HepG2 (cell line): Measurements from ENCODE around the gene TEX51. TPM values are rescaled to one million over a fixed set of nuclear protein-coding genes. Genes with fewer than 3 reads are reported as not detected.

ENCODE experiments used
- ATAC-seq: fragments of 200-7000 bp; cut with Tn5 transposase; 3 replicates; pipeline ENCODE4 v1.9.1; 2020; ENCODE audit warnings: mild to moderate bottlenecking, moderate library complexity
- BruUV-seq: library from RNA; stranded (reverse); fragments of 400-500 nt; replicated peaks from 2 replicates; lab custom pipeline; 2021; lab: Mats Ljungman, UMichigan
- CTCF ChIA-PET: fragments of 300-600 bp; formaldehyde crosslinking; extraction: SDS; loops from one replicate; lab custom pipeline; 2021; ENCODE audit warnings: low total read pairs, inconsistent platforms, low intra/inter-chr PET ratio; lab: Yijun Ruan, JAX
- POLR2A ChIA-PET: fragments of 350-600 bp; sonication (Branson Sonifier 250); formaldehyde crosslinking; loops from one replicate; lab custom pipeline; 2020; ENCODE audit warnings: antibody characterized with exemption, inconsistent platforms; lab: Yijun Ruan, JAX
- DNase-seq: peaks from one replicate; pipeline ENCODE4 v3.0.0-alpha.2; 2015; ENCODE audit warnings: low spot score
- FAIRE-seq: peaks from 3 replicates; lab custom pipeline; 2011; peaks lifted over from hg19 to GRCh38; lab: Jason Lieb, UNC
- H2AFZ ChIP-seq: one replicate; pipeline ENCODE4 v1.6.1; 2011; ENCODE audit warnings: low read length, inconsistent platforms
- H3K27ac ChIP-seq: fragments of 300-600 bp; 3 replicates; pipeline ENCODE4 v1.8.0; 2011; ENCODE audit warnings: mixed run types, mild to moderate bottlenecking, mixed read lengths, low read length, inconsistent platforms; ENCODE audit not compliant: insufficient read depth; ENCODE audit errors: extremely low read length
- H3K27me3 ChIP-seq, 2 experiments: fragments of 200-600 bp in 1 of 2; 2 replicates in 1 of 2; 3 replicates in 1 of 2; pipeline versions ENCODE4 v1.6.0 to v1.8.0; 2011; ENCODE audit warnings: low read length in 2 of 2, mild to moderate bottlenecking in 2 of 2, moderate library complexity in 2 of 2, inconsistent platforms in 1 of 2; ENCODE audit not compliant: insufficient read depth in 2 of 2, control insufficient read depth in 1 of 2
- H3K36me3 ChIP-seq, 2 experiments: fragments of 200-600 bp in 1 of 2; replicated peaks in 1 of 2; 2 replicates in 1 of 2; 3 replicates in 1 of 2; pipeline versions ENCODE4 v1.5.1 to v1.8.0; 2011; ENCODE audit warnings: low read length in 2 of 2, inconsistent platforms in 1 of 2; ENCODE audit not compliant: insufficient read depth in 2 of 2, control insufficient read depth in 1 of 2
- H3K4me1 ChIP-seq: 2 replicates; pipeline ENCODE4 v1.5.1; 2012; ENCODE audit warnings: low read length, inconsistent platforms; ENCODE audit not compliant: insufficient read depth
- H3K4me2 ChIP-seq: 2 replicates; pipeline ENCODE4 v1.6.0; 2011; ENCODE audit warnings: low read depth, low read length, inconsistent platforms
- H3K4me3 ChIP-seq, 3 experiments: fragments of 200-600 bp in 1 of 3; sonication (generic), shearing (Covaris generic) in 1 of 3; replicated peaks in 1 of 3; 2 replicates each; pipeline ENCODE4 v1.5.1; 2011 to 2016; ENCODE audit warnings: low read length in 3 of 3, inconsistent platforms in 2 of 3, low read depth in 2 of 3, mild to moderate bottlenecking in 2 of 3, control low read depth in 1 of 3, mixed read lengths in 1 of 3; ENCODE audit not compliant: insufficient read depth in 1 of 3
- H3K79me2 ChIP-seq: one replicate; pipeline ENCODE4 v1.6.1; 2011; ENCODE audit warnings: low read length, inconsistent platforms; ENCODE audit not compliant: insufficient read depth
- H3K9ac ChIP-seq: 2 replicates; pipeline ENCODE4 v1.6.0; 2011; ENCODE audit warnings: mild to moderate bottlenecking, low read depth, low read length, inconsistent platforms; ENCODE audit not compliant: insufficient read depth
- H3K9me3 ChIP-seq: 2 replicates; pipeline ENCODE4 v1.5.1; 2012; ENCODE audit warnings: mild to moderate bottlenecking, low read length
- H4K20me1 ChIP-seq: 2 replicates; pipeline ENCODE4 v1.6.0; 2011; ENCODE audit warnings: inconsistent platforms, mild to moderate bottlenecking, low read length, moderate library complexity; ENCODE audit not compliant: insufficient read depth
- CEBPB ChIP-seq: IDR thresholded peaks from 2 replicates; pipeline ENCODE4 v1.6.1; 2011; ENCODE audit warnings: low read depth, low read length, improper control_type of control experiment, borderline replicate concordance
- CENPX ChIP-seq: sonication (generic); formaldehyde crosslinking; IDR thresholded peaks from 2 replicates; pipeline ENCODE4 v1.9.0; 2021; ENCODE audit warnings: mild to moderate bottlenecking, missing genetic modification reagents, moderate library complexity
- HINFP ChIP-seq: sonication (generic); formaldehyde crosslinking; IDR thresholded peaks from 2 replicates; pipeline ENCODE4 v1.4.0; 2020; ENCODE audit warnings: low read depth, mild to moderate bottlenecking, missing genetic modification reagents
- KLF11 ChIP-seq: IDR thresholded peaks from 2 replicates; pipeline ENCODE4 v1.6.1; 2016; ENCODE audit warnings: missing compliant biosample characterization
- LCORL ChIP-seq, 2 experiments: fragments of 450-650 bp in 1 of 2; sonication (generic) in 1 of 2; formaldehyde crosslinking in 1 of 2; IDR thresholded peaks; 2 replicates each; pipeline versions ENCODE4 v1.5.0 to v1.6.1; 2017 to 2020; ENCODE audit warnings: antibody characterized with exemption in 1 of 2, missing genetic modification reagents in 1 of 2
- TAF1 ChIP-seq: sonication (generic); formaldehyde crosslinking; IDR thresholded peaks from 2 replicates; pipeline ENCODE4 v1.4.0; 2020; ENCODE audit warnings: missing genetic modification reagents
- ZMYM4 ChIP-seq: sonication (generic); formaldehyde crosslinking; IDR thresholded peaks from 2 replicates; pipeline ENCODE4 v1.8.1; 2023; ENCODE audit warnings: mild to moderate bottlenecking, missing genetic modification reagents
- WGBS: methylation state at CpG from one replicate; pipeline ENCODE4 v1.1.6; 2017; ENCODE audit warnings: low lambda C conversion rate; 5-methylcytosine and 5-hydroxymethylcytosine counted together
- in situ Hi-C: cut with HindIII; loops from 2 replicates; pipeline ENCODE4 v1.10.0; 2017; ENCODE audit warnings: low pct_unique_long_range_greater_than_20kb; ENCODE audit not compliant: extremely low pct_ligation_motif_present
- intact Hi-C: fragments of 100-400 bp; cut with micrococcal nuclease; formaldehyde crosslinking; loops from one replicate; pipeline ENCODE4 v1.10.0; 2022; ENCODE audit not compliant: unreplicated experiment
- polyA plus RNA-seq, 8 experiments: library from polyadenylated mRNA; depleted of rRNA in 3 of 8; stranded (reverse) in 7 of 8; unstranded in 1 of 8; fragments of >200 nt; fragmentation: Illumina TruSeq in 4 of 8; extraction: Trizol in 4 of 8; gene quantifications; 2 replicates each; pipeline versions ENCODE4 v1.2.1 to v1.2.3, GENCODE V29; 2011 to 2016; ENCODE audit warnings: low read depth in 4 of 8, missing spikeins in 1 of 8, mixed read lengths in 1 of 8; ENCODE audit not compliant: insufficient read depth in 1 of 8
- total RNA-seq, 5 experiments: library from RNA; depleted of rRNA; stranded (reverse); fragments of >200 nt; fragmentation: Illumina TruSeq; extraction: Trizol; gene quantifications; 2 replicates each; pipeline ENCODE4 v1.2.3, GENCODE V29; 2016; ENCODE audit warnings: low read depth in 1 of 5
- TF ChIP-seq, protein P1 (sequence below): IDR thresholded peaks from 2 replicates; pipeline ENCODE4 v1.6.1; 2016; ENCODE audit warnings: low read depth, control low read depth
- TF ChIP-seq, protein P2 (sequence below): sonication (generic); formaldehyde crosslinking; IDR thresholded peaks from 2 replicates; pipeline ENCODE4 v1.4.0; 2020; ENCODE audit warnings: missing genetic modification reagents

The TEX51 gene
- total and polyA plus RNA-seq, 2 of the 13 experiments (the other 11 are each of a cell fraction or from before 2014, with no cell fraction given) = not detected

- in situ Hi-C loops (no loop called here), intact Hi-C loops (loop anchor here (10.0 kb wide), 1 partner anchor 181 kb away; no protein-coding TSS in a partner anchor)
- Histone ChIP-seq H3K9ac (no peak overlapping the region), H3K27ac (no peak overlapping the region), H4K20me1 (no peaks in the 10 kb centered on the region), H3K36me3 (no peaks in the 10 kb centered on the region), H3K4me1 (no peaks in the 10 kb centered on the region), H3K79me2 (no peaks in the 10 kb centered on the region), H3K4me2 (no peak overlapping the region), H3K27me3 (peaks cover 0 to 6% of the 10 kb centered on the region in 2 experiments; a peak in 2 of 5 replicates), H2AFZ (no peak overlapping the region), H3K4me3 (no peak overlapping the region), H3K9me3 (no peaks in the 10 kb centered on the region)
- 0% methylated on average over 5 of the region's 5 CpGs for WGBS
- ChIA-PET CTCF (no interaction called here), POLR2A (no interaction called here)
- TF ChIP-seq, protein P1, sequence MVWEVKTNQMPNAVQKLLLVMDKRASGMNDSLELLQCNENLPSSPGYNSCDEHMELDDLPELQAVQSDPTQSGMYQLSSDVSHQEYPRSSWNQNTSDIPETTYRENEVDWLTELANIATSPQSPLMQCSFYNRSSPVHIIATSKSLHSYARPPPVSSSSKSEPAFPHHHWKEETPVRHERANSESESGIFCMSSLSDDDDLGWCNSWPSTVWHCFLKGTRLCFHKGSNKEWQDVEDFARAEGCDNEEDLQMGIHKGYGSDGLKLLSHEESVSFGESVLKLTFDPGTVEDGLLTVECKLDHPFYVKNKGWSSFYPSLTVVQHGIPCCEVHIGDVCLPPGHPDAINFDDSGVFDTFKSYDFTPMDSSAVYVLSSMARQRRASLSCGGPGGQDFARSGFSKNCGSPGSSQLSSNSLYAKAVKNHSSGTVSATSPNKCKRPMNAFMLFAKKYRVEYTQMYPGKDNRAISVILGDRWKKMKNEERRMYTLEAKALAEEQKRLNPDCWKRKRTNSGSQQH = no peak
- TF ChIP-seq TAF1 (no peak), LCORL (IDR thresholded peaks at IDR 0.05) (no peak), LCORL (CRISPR knock-in tag; IDR thresholded peaks at IDR 0.05) (no peak)
- no TSS peak for BruUV-seq
- no peak for FAIRE-seq
- no peak for ATAC-seq
- no peak for DNase-seq
Measured at GRCh38 chr2:126863336-126864015, 35.2 kb upstream of the TEX51 start.

DNA sequence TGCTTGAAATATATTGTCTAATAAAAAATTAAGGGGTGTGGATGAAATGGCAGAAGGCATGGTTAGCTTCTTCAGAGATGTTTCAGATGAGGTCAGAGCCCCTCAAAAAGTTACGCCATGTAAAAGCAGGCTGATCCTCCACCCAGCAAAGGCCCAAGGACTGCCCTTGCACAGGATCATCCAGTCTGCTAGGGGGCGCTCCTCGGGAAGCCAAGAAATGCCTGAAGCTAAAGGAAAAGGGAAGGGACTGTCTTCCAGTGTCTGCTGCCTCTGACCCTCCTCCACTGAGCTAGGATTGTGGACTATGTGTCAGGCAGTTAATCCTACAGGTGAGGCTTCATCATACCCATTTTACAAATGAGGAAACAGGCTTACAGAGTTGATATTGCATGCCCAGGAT is 33.8 kb upstream of the TEX51 start:
- H3K4me1 ChIP-seq = no peaks in the 10 kb centered on the region
- ChIA-PET POLR2A (no interaction called here), CTCF (interaction anchor here (0.7 kb wide), 1 partner anchor 186 kb away, joined by 3 read pairs; no protein-coding TSS in a partner anchor)
- BruUV-seq = no TSS peak
- in situ Hi-C loops (no loop called here), intact Hi-C loops (loop anchor here (1.0 to 10.0 kb wide), 2 partner anchors 138 to 180 kb away; no protein-coding TSS in a partner anchor)
- no peak overlapping the region for H2AFZ ChIP-seq
- FAIRE-seq = no peak
- no peaks in the 10 kb centered on the region for H4K20me1 ChIP-seq
- WGBS = 31% methylated on average over 3 of the region's 3 CpGs
- H3K9me3 ChIP-seq = no peaks in the 10 kb centered on the region
- H3K4me3 ChIP-seq = no peak overlapping the region
- H3K36me3 ChIP-seq = no peaks in the 10 kb centered on the region
- peaks cover 0 to 11% of the 10 kb centered on the region in 2 experiments; a peak in 1 of 5 replicates for H3K27me3 ChIP-seq
- H3K27ac ChIP-seq = no peak overlapping the region
- peak; percentile 67 for ATAC-seq
- DNase-seq = no peak
- no peak overlapping the region for H3K4me2 ChIP-seq
- no peaks in the 10 kb centered on the region for H3K79me2 ChIP-seq
- H3K9ac ChIP-seq = no peak overlapping the region
- TF ChIP-seq CENPX (CRISPR knock-in tag) = no peak
- TF ChIP-seq HINFP = no peak
- TF ChIP-seq CEBPB = no peak
- 0 out of 2 replicates have a peak, but pooled peaks have one; percentile 17 for TF ChIP-seq ZMYM4 (CRISPR knock-in tag)
- TF ChIP-seq KLF11 (CRISPR knock-in tag) = no peak
- TF ChIP-seq, protein P2, sequence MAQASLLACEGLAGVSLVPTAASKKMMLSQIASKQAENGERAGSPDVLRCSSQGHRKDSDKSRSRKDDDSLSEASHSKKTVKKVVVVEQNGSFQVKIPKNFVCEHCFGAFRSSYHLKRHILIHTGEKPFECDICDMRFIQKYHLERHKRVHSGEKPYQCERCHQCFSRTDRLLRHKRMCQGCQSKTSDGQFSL (CRISPR knock-in tag) = no peak
